SK-N-MC (cell line): ENCODE results near the gene ALDH8A1.
A peak's percentile ranks its signal among the peaks of the same experiment; 100 is the strongest.

Source experiments
- DNase-seq: peaks from one replicate; pipeline ENCODE4 v3.0.0-alpha.2; 2011; ENCODE audit warnings: low read depth, low spot score
- H3K27ac ChIP-seq: fragments of 200-600 bp; sonication (generic); 2 replicates; pipeline ENCODE4 v1.5.1; 2016; ENCODE audit warnings: mixed run types
- H3K36me3 ChIP-seq: fragments of 200-600 bp; sonication (generic); 2 replicates; pipeline ENCODE4 v1.6.1; 2017; ENCODE audit warnings: antibody characterized with exemption, low read length, mixed read lengths; ENCODE audit not compliant: insufficient read depth
- H3K4me3 ChIP-seq: fragments of 200-600 bp; sonication (generic); 2 replicates; pipeline ENCODE4 v1.5.1; 2016
- H3K9ac ChIP-seq: fragments of 200-600 bp; sonication (generic); 2 replicates; pipeline ENCODE4 v1.8.0; 2017; ENCODE audit warnings: mixed run types, mixed read lengths; ENCODE audit not compliant: insufficient read length
- H3K9me3 ChIP-seq: fragments of 200-600 bp; sonication (generic); 2 replicates; pipeline ENCODE4 v1.6.1; 2017; ENCODE audit warnings: low read depth, mild to moderate bottlenecking, antibody characterized with exemption, low read length, moderate library complexity, mixed read lengths
- EZH2 ChIP-seq: fragments of 200-600 bp; sonication (generic); IDR thresholded peaks from one replicate; pipeline ENCODE4 v1.6.1; 2017; ENCODE audit warnings: antibody characterized with exemption
- FOXP2 ChIP-seq: optimal IDR thresholded peaks from 2 replicates; pipeline ENCODE3; 2011; ENCODE audit warnings: mild to moderate bottlenecking, moderate library complexity; ENCODE audit not compliant: insufficient read depth; ENCODE audit errors: extremely low read length, control extremely low read depth
- POLR2AphosphoS5 ChIP-seq: IDR thresholded peaks from 2 replicates; pipeline ENCODE4 v1.6.1; 2012; ENCODE audit warnings: mild to moderate bottlenecking, low read depth, low read length, borderline replicate concordance

ALDH8A1 gene

DNA sequence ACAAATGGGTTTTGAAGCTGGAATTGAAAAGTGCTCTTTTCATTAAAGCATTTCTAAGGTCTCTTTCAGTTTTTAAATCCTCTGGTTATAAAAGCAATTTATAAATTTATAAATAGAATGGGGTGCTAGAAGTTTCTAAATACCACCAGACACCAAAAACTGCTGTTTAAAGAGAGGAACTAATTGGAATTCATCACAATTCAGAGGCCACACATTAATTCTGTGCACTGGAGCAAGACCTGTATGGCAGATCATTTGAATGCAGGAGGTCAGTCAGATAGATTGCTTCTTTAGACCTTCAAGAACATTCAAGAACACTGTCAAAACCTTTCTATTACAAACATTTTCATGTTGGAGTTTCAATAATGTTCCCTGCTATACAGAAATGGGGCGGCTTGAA is 55.1 kb downstream of the ALDH8A1 start:
- TF ChIP-seq FOXP2 (no peak), POLR2AphosphoS5 (no peak), EZH2 (no peak)
- no peak overlapping the region for H3K9ac ChIP-seq
- H3K4me3 ChIP-seq: no peak overlapping the region
- DNase-seq: no peak
- no peaks in the 10 kb centered on the region for H3K9me3 ChIP-seq
- H3K27ac ChIP-seq: no peak overlapping the region
- no peaks in the 10 kb centered on the region for H3K36me3 ChIP-seq

DNA sequence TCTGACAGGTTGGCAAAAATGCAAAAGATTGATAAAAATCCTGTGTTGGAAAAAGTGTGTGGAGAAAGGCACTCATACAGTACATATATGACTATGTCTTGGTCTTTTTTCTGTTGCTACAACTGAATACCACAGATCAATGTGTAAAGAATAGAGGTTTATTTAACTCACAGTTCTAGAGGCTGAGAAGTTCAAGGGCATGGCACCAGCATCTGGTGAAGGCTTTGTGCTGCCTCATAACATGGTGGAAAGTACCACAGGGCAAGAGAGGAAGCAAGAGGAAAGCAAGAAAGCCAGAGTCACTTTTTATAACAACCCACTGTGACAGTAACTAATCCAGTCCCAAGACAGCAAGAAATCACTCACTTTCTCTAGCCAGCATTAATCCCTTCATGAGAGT is 57.5 kb downstream of the ALDH8A1 start:
- Histone ChIP-seq H3K9ac (no peak overlapping the region), H3K27ac (no peak overlapping the region), H3K9me3 (no peaks in the 10 kb centered on the region), H3K36me3 (no peaks in the 10 kb centered on the region), H3K4me3 (no peak overlapping the region)
- TF ChIP-seq EZH2: no peak
- no peak for TF ChIP-seq FOXP2
- DNase-seq: no peak

DNA sequence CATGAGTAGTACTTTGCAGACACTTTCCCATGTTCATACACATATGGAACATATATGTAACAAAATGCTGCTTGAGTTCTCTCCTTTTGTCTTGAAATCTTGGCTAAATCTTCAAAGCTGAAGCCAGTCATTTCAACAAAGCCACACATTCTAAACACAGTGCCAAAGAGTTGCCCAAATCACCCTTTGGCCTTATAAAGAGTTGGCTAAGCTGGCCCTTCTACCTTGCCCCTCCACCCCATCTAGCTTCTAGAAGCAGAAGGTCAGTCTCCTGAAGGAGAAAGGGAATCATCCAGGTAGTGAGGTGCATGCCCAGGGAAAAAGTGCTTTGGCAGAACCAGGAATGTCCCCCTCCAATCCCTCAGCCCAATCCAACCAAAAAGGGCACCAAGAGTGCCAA is 58.3 kb downstream of the ALDH8A1 start:
- TF ChIP-seq POLR2AphosphoS5 (no peak), FOXP2 (no peak), EZH2 (no peak)
- H3K4me3 ChIP-seq: no peak overlapping the region
- no peaks in the 10 kb centered on the region for H3K9me3 ChIP-seq
- no peaks in the 10 kb centered on the region for H3K36me3 ChIP-seq
- H3K9ac ChIP-seq: no peak overlapping the region
- no peak overlapping the region for H3K27ac ChIP-seq
- no peak for DNase-seq

DNA sequence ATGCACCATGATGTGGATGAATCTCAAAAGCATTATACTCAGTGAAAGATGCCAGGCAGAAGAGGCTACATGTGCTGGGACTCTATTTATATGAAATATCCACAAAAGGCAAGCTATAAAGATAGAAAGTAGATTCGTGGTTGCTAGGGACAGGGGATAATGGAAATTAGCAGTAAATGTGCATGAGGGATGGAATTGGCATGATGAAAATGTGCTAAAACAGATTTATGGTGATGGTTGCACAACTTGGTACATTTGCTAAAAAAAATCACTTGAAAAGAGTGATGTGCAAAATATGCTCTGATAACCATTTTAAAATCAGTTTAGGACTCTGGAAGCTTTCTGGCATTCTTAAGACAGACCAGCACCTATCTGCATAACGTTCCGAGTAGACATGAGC is 61.6 kb downstream of the ALDH8A1 start:
- Histone ChIP-seq H3K27ac (no peak overlapping the region), H3K9ac (no peak overlapping the region), H3K4me3 (no peak overlapping the region), H3K9me3 (no peaks in the 10 kb centered on the region), H3K36me3 (no peaks in the 10 kb centered on the region)
- no peak for TF ChIP-seq EZH2
- no peak for TF ChIP-seq FOXP2
- DNase-seq: no peak

DNA sequence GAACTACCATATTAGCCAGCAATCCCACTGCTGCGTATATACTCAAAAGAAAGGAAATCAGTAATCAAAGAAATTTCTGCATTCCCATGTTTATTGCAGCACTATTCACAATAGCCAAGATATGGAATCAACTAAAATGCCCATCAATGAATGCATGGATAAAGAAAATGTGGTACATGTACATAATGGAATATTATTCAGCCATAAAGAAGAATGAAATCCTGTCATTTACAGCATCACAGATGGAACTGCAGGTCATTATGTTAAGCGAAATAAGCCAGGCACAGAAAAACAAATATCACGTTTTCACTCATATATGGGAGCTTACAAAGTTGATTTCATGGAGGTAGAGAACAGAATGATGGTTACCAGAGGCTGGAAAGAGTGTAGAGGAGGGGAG is 65.1 kb downstream of the ALDH8A1 start:
- no peak for TF ChIP-seq EZH2
- no peak for TF ChIP-seq FOXP2
- no peak for TF ChIP-seq POLR2AphosphoS5
- Histone ChIP-seq H3K4me3 (no peak overlapping the region), H3K36me3 (no peaks in the 10 kb centered on the region), H3K27ac (no peak overlapping the region), H3K9me3 (no peaks in the 10 kb centered on the region), H3K9ac (no peak overlapping the region)
- no peak for DNase-seq

DNA sequence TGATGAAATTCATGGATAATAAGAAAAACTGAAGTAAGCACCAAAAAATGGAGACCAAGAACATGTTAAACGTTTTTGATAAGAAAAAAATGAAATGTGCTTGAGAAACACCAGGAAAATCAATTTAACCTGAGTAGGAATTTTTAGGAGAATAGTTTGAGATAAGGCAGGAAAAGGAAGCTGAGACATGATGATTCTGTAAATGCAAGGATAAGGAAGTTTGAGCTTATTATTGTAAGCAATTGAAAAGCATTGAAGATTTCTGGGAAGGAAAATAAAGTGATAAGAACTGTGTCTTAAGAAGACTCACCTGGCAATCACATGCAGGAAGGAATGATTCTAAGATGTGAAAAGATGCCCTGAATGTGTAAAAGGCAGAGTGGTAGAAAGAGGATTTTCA is 66.6 kb downstream of the ALDH8A1 start:
- Histone ChIP-seq H3K9ac (no peak overlapping the region), H3K9me3 (no peaks in the 10 kb centered on the region), H3K36me3 (no peaks in the 10 kb centered on the region), H3K27ac (no peak overlapping the region), H3K4me3 (no peak overlapping the region)
- TF ChIP-seq FOXP2 (no peak), EZH2 (no peak), POLR2AphosphoS5 (no peak)
- no peak for DNase-seq

DNA sequence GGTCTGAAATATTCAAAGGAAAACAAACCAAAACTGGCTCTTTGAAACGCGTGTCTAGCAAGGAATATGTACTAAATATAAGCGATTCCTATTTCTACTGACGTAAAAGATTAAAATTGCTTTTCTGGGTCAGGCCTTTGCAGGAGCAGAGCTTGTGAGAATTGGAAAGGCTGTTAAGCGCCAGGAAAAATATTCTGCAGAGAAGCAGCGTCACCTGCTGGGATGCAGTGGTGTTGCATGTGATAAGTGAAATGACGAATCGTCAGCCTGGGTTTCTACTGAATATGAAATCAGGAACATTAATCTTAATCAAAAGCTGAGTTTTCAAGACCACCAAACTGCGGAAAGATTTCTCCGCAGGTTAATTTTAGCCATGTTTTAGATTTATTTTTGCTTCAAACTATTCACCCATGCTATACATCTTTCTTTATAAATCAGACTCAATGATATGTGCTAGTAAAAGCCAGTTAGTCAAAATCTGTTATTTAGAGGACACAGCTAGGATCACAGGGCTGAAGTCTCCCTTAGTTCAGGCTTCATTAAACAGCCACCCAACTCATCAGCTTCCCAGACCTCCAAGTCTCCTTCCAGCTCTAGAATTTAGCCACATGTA is 67.4 kb downstream of the ALDH8A1 start:
- H3K9me3 ChIP-seq: no peaks in the 10 kb centered on the region
- no peak for TF ChIP-seq FOXP2
- no peak for TF ChIP-seq POLR2AphosphoS5
- no peak overlapping the region for H3K4me3 ChIP-seq
- H3K36me3 ChIP-seq: no peaks in the 10 kb centered on the region
- DNase-seq: peak; percentile 68
- H3K9ac ChIP-seq: peak overlapping the region; percentile 17
- no peak overlapping the region for H3K27ac ChIP-seq

DNA sequence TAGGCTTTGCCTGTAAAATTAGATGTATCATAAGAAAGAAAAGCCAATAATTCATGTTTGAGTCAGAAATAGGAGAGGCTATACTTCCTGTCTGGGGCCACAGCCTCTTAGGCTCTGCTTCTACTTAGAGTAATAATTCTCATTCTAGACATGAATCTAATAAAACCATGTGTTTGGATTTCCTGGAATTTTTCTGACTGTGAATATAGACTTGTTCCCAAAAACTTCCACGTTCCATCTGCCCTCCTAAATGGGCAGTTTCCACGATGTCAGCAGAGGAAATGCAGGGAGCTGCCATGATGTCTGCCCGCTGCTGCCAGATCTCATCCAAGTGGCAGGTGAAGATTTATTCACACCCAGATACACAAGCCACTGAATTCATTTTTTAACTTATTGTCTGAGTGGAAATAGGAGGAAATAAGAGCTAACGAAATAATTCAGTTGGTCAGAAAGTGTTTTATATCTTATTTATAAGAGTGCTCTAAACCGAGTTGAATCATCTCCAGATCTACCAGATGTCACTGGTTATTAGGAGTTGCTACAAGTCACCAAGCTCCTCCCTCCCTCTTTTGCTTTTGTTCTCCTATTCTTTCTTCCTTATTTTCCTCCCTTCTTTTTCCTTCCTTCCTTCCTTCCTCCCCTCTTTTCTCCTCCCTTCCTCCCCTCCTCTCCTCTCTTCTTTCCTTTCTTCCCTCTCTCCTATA is 69.3 kb downstream of the ALDH8A1 start:
- no peak for TF ChIP-seq POLR2AphosphoS5
- no peak for TF ChIP-seq EZH2
- TF ChIP-seq FOXP2: no peak
- peak overlapping the region; percentile 65 for H3K27ac ChIP-seq
- H3K9ac ChIP-seq: no peak overlapping the region
- no peaks in the 10 kb centered on the region for H3K36me3 ChIP-seq
- peak; percentile 32 for DNase-seq
- H3K4me3 ChIP-seq: peak overlapping the region; percentile 54
- H3K9me3 ChIP-seq: no peaks in the 10 kb centered on the region

DNA sequence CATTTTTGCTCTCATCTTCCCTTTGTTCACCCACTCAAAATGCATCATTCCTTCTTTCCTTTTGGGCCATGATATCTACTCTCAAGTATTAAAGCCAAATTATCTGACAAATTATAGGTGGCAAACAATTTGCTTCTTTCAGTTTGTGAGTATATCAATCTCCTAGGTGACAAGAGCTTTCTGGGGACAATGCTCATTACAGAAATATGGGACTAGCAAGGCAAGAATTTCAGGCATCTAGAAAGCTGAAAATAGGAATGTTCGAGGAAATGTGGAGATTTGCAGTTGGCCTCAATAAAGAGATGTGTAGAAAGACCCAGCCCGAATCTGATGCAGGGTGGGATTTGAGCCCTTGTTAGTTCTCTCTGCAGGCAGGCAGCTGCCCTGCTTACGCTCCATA is 71.8 kb downstream of the ALDH8A1 start:
- Histone ChIP-seq H3K4me3 (no peak overlapping the region), H3K36me3 (no peaks in the 10 kb centered on the region), H3K9me3 (no peaks in the 10 kb centered on the region), H3K9ac (no peak overlapping the region), H3K27ac (no peak overlapping the region)
- TF ChIP-seq POLR2AphosphoS5 (no peak), EZH2 (no peak), FOXP2 (no peak)
- DNase-seq: no peak
